Sigmoid colon (tissue), 4 donors: ENCODE results near the gene NAA80.

Source experiments
- POLR2A ChIP-seq, 2 donors: fragments of 450-650 bp; IDR thresholded peaks; one replicate each; pipeline ENCODE4 v1.6.1; 2016; ENCODE audit warnings: antibody characterized with exemption in 2 of 2, mild to moderate bottlenecking in 2 of 2, moderate library complexity in 2 of 2
- POLR2AphosphoS5 ChIP-seq, 4 donors: sonication (generic); formaldehyde crosslinking; IDR thresholded peaks; one replicate each; pipeline ENCODE4 v1.6.1; 2017; ENCODE audit warnings: antibody characterized with exemption in 4 of 4
- TF ChIP-seq, protein P1 (sequence below), 4 experiments: fragments of 450-650 bp in 3 of 4; fragments of 200-600 bp in 1 of 4; IDR thresholded peaks; one replicate each; pipeline ENCODE4 v1.5.1; 2016 to 2019; ENCODE audit warnings: antibody characterized with exemption in 4 of 4, mild to moderate bottlenecking in 3 of 4, moderate library complexity in 2 of 4

DNA sequence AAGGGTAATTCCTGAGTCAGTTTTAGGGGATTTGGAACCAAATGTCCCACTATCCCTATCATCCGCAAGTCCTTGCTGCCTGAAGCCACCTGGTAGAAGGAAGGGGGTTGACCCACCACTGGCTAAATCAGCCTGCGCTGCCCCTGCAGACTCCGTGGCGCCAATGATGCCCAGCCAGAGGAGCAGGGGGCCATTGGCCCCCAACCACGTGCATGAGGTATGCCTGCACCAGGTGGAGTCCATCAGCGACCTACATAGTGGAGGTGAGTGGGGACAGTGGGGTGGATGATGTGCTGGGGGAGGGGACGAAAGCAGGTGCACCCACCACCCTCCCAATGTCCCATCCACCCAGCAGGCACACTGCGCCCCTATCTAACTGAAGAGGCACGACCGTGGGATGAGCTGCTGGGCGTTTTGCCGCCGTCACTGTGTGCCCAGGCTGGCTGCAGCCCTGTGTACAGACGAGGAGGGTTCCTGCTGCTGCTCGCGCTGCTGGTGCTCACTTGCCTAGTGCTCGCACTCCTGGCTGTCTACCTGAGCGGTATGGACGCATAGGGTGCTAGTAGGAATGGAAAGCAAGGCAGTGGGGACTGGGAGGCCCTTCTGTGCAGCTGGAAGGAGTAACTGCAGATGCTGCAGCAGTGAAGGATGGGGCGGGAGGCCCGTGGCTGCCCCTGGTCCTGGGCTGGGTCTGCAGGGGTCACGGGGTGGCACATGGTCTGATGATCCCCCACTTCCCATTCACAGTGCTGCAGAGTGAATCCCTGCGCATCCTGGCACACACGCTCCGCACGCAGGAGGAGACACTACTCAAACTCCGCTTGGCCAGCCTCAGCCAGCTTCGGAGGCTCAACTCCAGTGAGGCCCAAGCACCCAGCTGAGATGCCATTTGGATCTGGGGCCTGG lies 12.6 kb downstream of the NAA80 start:
- TF ChIP-seq, protein P1, sequence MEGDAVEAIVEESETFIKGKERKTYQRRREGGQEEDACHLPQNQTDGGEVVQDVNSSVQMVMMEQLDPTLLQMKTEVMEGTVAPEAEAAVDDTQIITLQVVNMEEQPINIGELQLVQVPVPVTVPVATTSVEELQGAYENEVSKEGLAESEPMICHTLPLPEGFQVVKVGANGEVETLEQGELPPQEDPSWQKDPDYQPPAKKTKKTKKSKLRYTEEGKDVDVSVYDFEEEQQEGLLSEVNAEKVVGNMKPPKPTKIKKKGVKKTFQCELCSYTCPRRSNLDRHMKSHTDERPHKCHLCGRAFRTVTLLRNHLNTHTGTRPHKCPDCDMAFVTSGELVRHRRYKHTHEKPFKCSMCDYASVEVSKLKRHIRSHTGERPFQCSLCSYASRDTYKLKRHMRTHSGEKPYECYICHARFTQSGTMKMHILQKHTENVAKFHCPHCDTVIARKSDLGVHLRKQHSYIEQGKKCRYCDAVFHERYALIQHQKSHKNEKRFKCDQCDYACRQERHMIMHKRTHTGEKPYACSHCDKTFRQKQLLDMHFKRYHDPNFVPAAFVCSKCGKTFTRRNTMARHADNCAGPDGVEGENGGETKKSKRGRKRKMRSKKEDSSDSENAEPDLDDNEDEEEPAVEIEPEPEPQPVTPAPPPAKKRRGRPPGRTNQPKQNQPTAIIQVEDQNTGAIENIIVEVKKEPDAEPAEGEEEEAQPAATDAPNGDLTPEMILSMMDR (IDR thresholded peaks at IDR 0.05), result no peak
- TF ChIP-seq POLR2AphosphoS5 (IDR thresholded peaks at IDR 0.05) (no peak), POLR2A (IDR thresholded peaks at IDR 0.05) (no peak)
